Caco-2 (cell line): ENCODE results near the gene SRPK2. TPM values are rescaled to one million over a fixed set of nuclear protein-coding genes. Genes with fewer than 3 reads are reported as not detected.

Source experiments
- BruUV-seq: library from RNA; stranded (reverse); fragments of 400-500 nt; replicated peaks from 2 replicates; lab custom pipeline; 2021; lab: Mats Ljungman, UMichigan
- CTCF ChIA-PET: fragments of 300-600 bp; sonication (Branson Sonifier 250); formaldehyde crosslinking; loops from one replicate; lab custom pipeline; 2022; ENCODE audit warnings: antibody characterized with exemption; lab: Charles Lee
- POLR2A ChIA-PET: fragments of 300-600 bp; sonication (Branson Sonifier 250); formaldehyde crosslinking; loops from one replicate; lab custom pipeline; 2022; ENCODE audit warnings: antibody characterized with exemption; lab: Charles Lee
- DNase-seq, 2 experiments: peaks; one replicate each; pipeline versions ENCODE4 v3.0.0 to v3.0.0-alpha.2; 2020 to 2022
- H3K27me3 ChIP-seq: replicated peaks from 2 replicates; pipeline ENCODE4 v1.6.0; 2011; ENCODE audit warnings: low read length; ENCODE audit not compliant: control insufficient read depth, insufficient read depth
- H3K36me3 ChIP-seq: 2 replicates; pipeline ENCODE4 v1.5.1; 2011; ENCODE audit warnings: low read length; ENCODE audit not compliant: control insufficient read depth, insufficient read depth
- H3K4me1 ChIP-seq: fragments of 250-450 bp; sonication (Bioruptor Pico); 2 replicates; pipeline ENCODE4 v1.5.1; 2020; ENCODE audit warnings: mild to moderate bottlenecking
- H3K4me3 ChIP-seq: 2 replicates; pipeline ENCODE4 v1.5.1; 2011; ENCODE audit warnings: low read depth, mild to moderate bottlenecking, control low read depth, low read length
- H3K9me3 ChIP-seq: fragments of 250-450 bp; sonication (Bioruptor Pico); 2 replicates; pipeline ENCODE4 v1.5.1; 2020; ENCODE audit warnings: mild to moderate bottlenecking, moderate library complexity
- H3K27ac Mint-ChIP-seq: one replicate; pipeline ENCODE4 v1.8.0; 2022; ENCODE audit warnings: mixed read lengths; ENCODE audit not compliant: unreplicated experiment
- H3K27me3 Mint-ChIP-seq: one replicate; pipeline ENCODE4 v1.8.0; 2022; ENCODE audit warnings: mixed read lengths; ENCODE audit not compliant: insufficient read depth, unreplicated experiment
- H3K36me3 Mint-ChIP-seq: one replicate; pipeline ENCODE4 v1.8.0; 2022; ENCODE audit warnings: mild to moderate bottlenecking, mixed read lengths; ENCODE audit not compliant: insufficient read depth, unreplicated experiment
- H3K4me1 Mint-ChIP-seq: one replicate; pipeline ENCODE4 v1.8.0; 2022; ENCODE audit warnings: low read depth, mixed read lengths; ENCODE audit not compliant: unreplicated experiment
- H3K4me3 Mint-ChIP-seq: one replicate; pipeline ENCODE4 v1.8.0; 2022; ENCODE audit warnings: mild to moderate bottlenecking, moderate library complexity, mixed read lengths; ENCODE audit not compliant: unreplicated experiment
- H3K9me3 Mint-ChIP-seq: one replicate; pipeline ENCODE4 v1.8.0; 2022; ENCODE audit warnings: mixed read lengths; ENCODE audit not compliant: unreplicated experiment
- intact Hi-C: fragments of 100-400 bp; cut with micrococcal nuclease; formaldehyde crosslinking; loops from one replicate; pipeline ENCODE4 v1.10.0; 2022; ENCODE audit not compliant: unreplicated experiment
- total RNA-seq: library from RNA; stranded (reverse); gene quantifications from 2 replicates; pipeline ENCODE4 v1.2.3, GENCODE V29; 2022
- TF ChIP-seq, protein P1 (sequence below), 2 experiments: fragments of 200-600 bp in 1 of 2; IDR thresholded peaks; 1 replicate in 1 of 2; 2 replicates in 1 of 2; pipeline versions ENCODE4 v1.5.1 to v1.8.0; 2011 to 2022; ENCODE audit warnings: antibody characterized with exemption in 1 of 2, control low read depth in 1 of 2, inconsistent platforms in 1 of 2, low read depth in 1 of 2, low read length in 1 of 2, mild to moderate bottlenecking in 1 of 2, moderate library complexity in 1 of 2; ENCODE audit not compliant: insufficient read depth in 1 of 2, severe bottlenecking in 1 of 2, unreplicated experiment in 1 of 2

Gene SRPK2
- total RNA-seq, 1 experiment from 2014 or later, result 39.9 TPM

DNA sequence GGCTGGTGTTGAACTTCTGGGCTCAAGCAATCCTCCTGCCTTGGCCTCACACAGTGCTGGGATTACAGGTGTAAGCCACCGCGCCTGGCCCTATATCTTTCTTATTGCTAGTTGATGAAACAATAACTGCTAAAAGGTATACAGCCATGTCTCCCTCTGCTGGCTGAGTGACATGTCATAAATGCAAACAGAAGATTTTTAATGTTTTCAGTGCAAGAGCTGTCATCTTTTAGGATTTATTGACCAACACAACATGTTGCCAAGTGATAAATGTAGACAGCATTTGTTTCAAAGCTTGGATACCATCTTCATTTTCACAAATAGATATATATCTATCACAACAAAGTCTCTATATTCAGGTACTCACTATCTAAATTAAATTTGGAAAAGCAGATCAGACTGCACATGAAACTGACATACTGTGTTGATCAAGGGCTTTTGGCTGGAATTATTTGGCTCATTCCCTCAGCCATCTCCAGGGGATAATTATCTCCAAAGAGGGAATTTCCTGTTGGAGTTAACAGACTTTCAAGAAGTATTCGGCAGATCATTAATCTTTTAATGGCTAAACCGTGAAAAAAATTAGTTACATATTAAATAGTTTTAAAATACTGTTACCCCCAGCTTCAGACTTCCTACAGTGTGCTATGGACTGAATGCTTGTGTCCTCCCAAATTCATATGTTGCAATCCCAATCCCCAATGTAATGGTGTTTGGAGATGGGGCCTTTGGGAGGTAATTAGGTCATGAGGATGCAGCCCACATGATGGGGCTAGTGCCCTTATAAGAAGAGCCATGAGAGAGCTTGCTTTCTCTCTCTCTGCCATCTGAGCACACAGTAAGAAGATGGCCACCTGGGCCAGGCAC, 41.3 kb upstream of the SRPK2 start:
- H3K9me3 ChIP-seq, result no peaks in the 10 kb centered on the region
- no peak overlapping the region for H3K4me3 ChIP-seq
- H3K4me1 Mint-ChIP-seq, result no peaks in the 10 kb centered on the region
- CTCF ChIA-PET, result interaction anchor here (0.6 to 1.3 kb wide), 5 partner anchors 28 to 449 kb away, joined by 3 to 6 read pairs (median 3); partner anchors contain the start of gene RINT1
- no peaks in the 10 kb centered on the region for H3K36me3 ChIP-seq
- no peak overlapping the region for H3K27ac Mint-ChIP-seq
- no peaks in the 10 kb centered on the region for H3K4me1 ChIP-seq
- no peak overlapping the region for H3K4me3 Mint-ChIP-seq
- H3K27me3 ChIP-seq, result no peaks in the 10 kb centered on the region
- POLR2A ChIA-PET, result interaction anchor here (0.5 kb wide), 1 partner anchor 1739 kb away, joined by 3 read pairs; the partner anchor contains the start of gene HBP1
- H3K36me3 Mint-ChIP-seq, result no peaks in the 10 kb centered on the region
- peak; percentile 46 to 48 for DNase-seq
- intact Hi-C loops, result loop anchor here (1.0 to 10.0 kb wide), 4 partner anchors 29 to 507 kb away; no protein-coding TSS in a partner anchor
- no peaks in the 10 kb centered on the region for H3K27me3 Mint-ChIP-seq
- BruUV-seq, result no TSS peak
- H3K9me3 Mint-ChIP-seq, result no peaks in the 10 kb centered on the region
- TF ChIP-seq, protein P1, sequence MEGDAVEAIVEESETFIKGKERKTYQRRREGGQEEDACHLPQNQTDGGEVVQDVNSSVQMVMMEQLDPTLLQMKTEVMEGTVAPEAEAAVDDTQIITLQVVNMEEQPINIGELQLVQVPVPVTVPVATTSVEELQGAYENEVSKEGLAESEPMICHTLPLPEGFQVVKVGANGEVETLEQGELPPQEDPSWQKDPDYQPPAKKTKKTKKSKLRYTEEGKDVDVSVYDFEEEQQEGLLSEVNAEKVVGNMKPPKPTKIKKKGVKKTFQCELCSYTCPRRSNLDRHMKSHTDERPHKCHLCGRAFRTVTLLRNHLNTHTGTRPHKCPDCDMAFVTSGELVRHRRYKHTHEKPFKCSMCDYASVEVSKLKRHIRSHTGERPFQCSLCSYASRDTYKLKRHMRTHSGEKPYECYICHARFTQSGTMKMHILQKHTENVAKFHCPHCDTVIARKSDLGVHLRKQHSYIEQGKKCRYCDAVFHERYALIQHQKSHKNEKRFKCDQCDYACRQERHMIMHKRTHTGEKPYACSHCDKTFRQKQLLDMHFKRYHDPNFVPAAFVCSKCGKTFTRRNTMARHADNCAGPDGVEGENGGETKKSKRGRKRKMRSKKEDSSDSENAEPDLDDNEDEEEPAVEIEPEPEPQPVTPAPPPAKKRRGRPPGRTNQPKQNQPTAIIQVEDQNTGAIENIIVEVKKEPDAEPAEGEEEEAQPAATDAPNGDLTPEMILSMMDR (IDR thresholded peaks at IDR 0.05; ENCODE audit: insufficient read depth in 1 of 2, low read depth in 1 of 2, low read length in 1 of 2, severe bottlenecking in 1 of 2, unreplicated experiment in 1 of 2), result peak; percentile 39 to 60

DNA sequence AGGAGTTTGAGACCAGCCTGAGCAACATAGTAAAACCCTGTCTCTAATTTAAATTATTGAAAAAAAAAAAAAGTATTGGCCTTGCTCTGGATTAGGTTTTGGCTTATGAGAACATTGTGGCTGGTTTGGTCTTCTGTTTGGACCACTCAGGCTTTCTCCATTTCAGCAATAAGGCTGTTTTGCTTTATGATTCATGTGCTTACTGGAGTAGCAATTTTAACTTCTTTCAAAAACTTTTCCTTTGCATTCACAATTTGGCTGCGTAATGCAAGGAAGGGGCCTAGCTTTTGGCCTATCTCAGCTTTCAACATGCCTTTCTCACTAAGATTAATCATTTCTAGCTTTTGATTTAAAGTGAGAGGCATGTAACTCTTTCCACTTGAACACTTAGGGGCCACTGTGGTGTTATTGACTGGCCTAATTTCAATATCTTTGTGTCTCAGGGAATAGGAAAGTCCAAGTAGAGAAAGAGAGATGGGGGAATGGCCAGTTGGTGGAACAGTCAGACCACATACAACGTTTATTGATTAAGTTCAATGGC, 38.0 kb upstream of the SRPK2 start:
- Histone ChIP-seq H3K36me3 (no peaks in the 10 kb centered on the region), H3K4me1 (no peaks in the 10 kb centered on the region), H3K4me3 (no peak overlapping the region), H3K9me3 (no peaks in the 10 kb centered on the region), H3K27me3 (no peaks in the 10 kb centered on the region)
- no peaks in the 10 kb centered on the region for H3K4me1 Mint-ChIP-seq
- TF ChIP-seq, protein P1 (IDR thresholded peaks at IDR 0.05; ENCODE audit: insufficient read depth in 1 of 2, low read depth in 1 of 2, low read length in 1 of 2, severe bottlenecking in 1 of 2, unreplicated experiment in 1 of 2), result no peak
- H3K9me3 Mint-ChIP-seq, result no peaks in the 10 kb centered on the region
- H3K4me3 Mint-ChIP-seq, result no peak overlapping the region
- intact Hi-C loops, result loop anchor here (10.0 kb wide), 1 partner anchor 282 kb away; no protein-coding TSS in a partner anchor
- BruUV-seq, result no TSS peak
- H3K36me3 Mint-ChIP-seq, result no peaks in the 10 kb centered on the region
- ChIA-PET POLR2A (no interaction called here), CTCF (no interaction called here)
- no peaks in the 10 kb centered on the region for H3K27me3 Mint-ChIP-seq
- no peak overlapping the region for H3K27ac Mint-ChIP-seq
- DNase-seq, result no peak

DNA sequence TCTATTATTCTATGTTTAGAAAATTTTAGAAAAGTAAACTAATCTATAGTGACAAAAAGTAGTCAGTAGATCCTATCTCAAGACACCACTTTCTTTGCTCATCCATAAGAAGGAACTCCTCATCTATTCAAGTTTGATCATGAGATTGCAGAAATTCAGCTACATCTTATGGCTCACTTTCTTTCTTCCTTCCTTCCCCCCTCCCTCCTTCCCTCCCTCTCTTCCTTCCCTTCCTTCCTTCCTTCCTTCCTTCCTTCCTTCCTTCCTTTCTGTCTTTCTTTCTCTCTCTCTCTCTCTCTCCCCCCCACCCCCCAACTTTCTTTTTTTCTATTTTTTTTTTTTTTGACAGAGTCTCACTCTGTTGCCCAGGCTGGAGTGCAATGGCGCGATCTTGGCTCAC, 35.3 kb upstream of the SRPK2 start:
- Mint-ChIP-seq H3K4me3 (no peak overlapping the region), H3K36me3 (no peaks in the 10 kb centered on the region), H3K4me1 (no peaks in the 10 kb centered on the region), H3K27ac (no peak overlapping the region), H3K27me3 (no peaks in the 10 kb centered on the region), H3K9me3 (no peaks in the 10 kb centered on the region)
- Histone ChIP-seq H3K36me3 (no peaks in the 10 kb centered on the region), H3K4me1 (no peaks in the 10 kb centered on the region), H3K9me3 (no peaks in the 10 kb centered on the region), H3K27me3 (no peaks in the 10 kb centered on the region), H3K4me3 (no peak overlapping the region)
- ChIA-PET POLR2A (no interaction called here), CTCF (no interaction called here)
- intact Hi-C loops, result loop anchor here (10.0 kb wide), 1 partner anchor 279 kb away; no protein-coding TSS in a partner anchor
- BruUV-seq, result no TSS peak
- no peak for DNase-seq
- TF ChIP-seq, protein P1 (IDR thresholded peaks at IDR 0.05; ENCODE audit: insufficient read depth in 1 of 2, low read depth in 1 of 2, low read length in 1 of 2, severe bottlenecking in 1 of 2, unreplicated experiment in 1 of 2), result no peak
